Stomach smooth muscle (tissue), 2 donors: Measurements from ENCODE around the gene TXLNA.

Experiments used
- H3K27ac ChIP-seq: one replicate; pipeline ENCODE4 v1.7.0; 2013; ENCODE audit warnings: mild to moderate bottlenecking, low read length, inconsistent platforms
- H3K27me3 ChIP-seq, 2 donors: one replicate each; pipeline ENCODE4 v1.7.0; 2013; ENCODE audit warnings: low read length in 2 of 2; ENCODE audit not compliant: insufficient read depth in 2 of 2, control insufficient read depth in 1 of 2
- H3K36me3 ChIP-seq, 2 donors: one replicate each; pipeline ENCODE4 v1.7.0; 2013; ENCODE audit warnings: low read length in 2 of 2; ENCODE audit not compliant: control insufficient read depth in 2 of 2, insufficient read depth in 2 of 2
- H3K4me1 ChIP-seq: one replicate; pipeline ENCODE4 v1.7.0; 2013; ENCODE audit warnings: low read length; ENCODE audit not compliant: control insufficient read depth, insufficient read depth
- H3K4me3 ChIP-seq, 2 donors: one replicate each; pipeline ENCODE4 v1.7.0; 2013; ENCODE audit warnings: low read length in 2 of 2
- H3K9ac ChIP-seq, 2 donors: one replicate each; pipeline ENCODE4 v1.7.0; 2013; ENCODE audit warnings: low read length in 2 of 2, mild to moderate bottlenecking in 1 of 2
- H3K9me3 ChIP-seq, 2 donors: one replicate each; pipeline ENCODE4 v1.7.0; 2013; ENCODE audit warnings: low read length in 2 of 2; ENCODE audit not compliant: control insufficient read depth in 2 of 2
- donor health status: healthy.
- donor health status: Pancreatic carcinoma.

TXLNA gene

GRCh38 chr1:32198237-32199042, 19.0 kb downstream of the TXLNA start:
- Histone ChIP-seq H3K4me1 (peaks cover 29% of the 10 kb centered on the region), H3K9ac (no peak overlapping the region), H3K27me3 (no peaks in the 10 kb centered on the region), H3K4me3 (no peak overlapping the region), H3K27ac (peak overlapping the region; percentile 83), H3K36me3 (peaks cover 34 to 46% of the 10 kb centered on the region in 2 donors), H3K9me3 (no peaks in the 10 kb centered on the region)

GRCh38 chr1:32199043-32199716, 19.7 kb downstream of the TXLNA start:
- Histone ChIP-seq H3K9ac (peak overlapping the region in 1 of 2 donors; percentile 84), H3K36me3 (peaks cover 29 to 42% of the 10 kb centered on the region in 2 donors), H3K27me3 (no peaks in the 10 kb centered on the region), H3K4me3 (peak overlapping the region in 1 of 2 donors; percentile 91), H3K27ac (peak overlapping the region; percentile 83), H3K4me1 (peaks cover 29% of the 10 kb centered on the region), H3K9me3 (no peaks in the 10 kb centered on the region)

GRCh38 chr1:32199717-32200072, 20.2 kb downstream of the TXLNA start:
- no peaks in the 10 kb centered on the region for H3K9me3 ChIP-seq
- peak overlapping the region; percentile 84 to 92 for H3K9ac ChIP-seq
- H3K36me3 ChIP-seq: peaks cover 24 to 37% of the 10 kb centered on the region in 2 donors
- peak overlapping the region; percentile 83 for H3K27ac ChIP-seq
- no peaks in the 10 kb centered on the region for H3K27me3 ChIP-seq
- H3K4me1 ChIP-seq: peaks cover 31% of the 10 kb centered on the region
- H3K4me3 ChIP-seq: peak overlapping the region; percentile 86 to 91

DNA sequence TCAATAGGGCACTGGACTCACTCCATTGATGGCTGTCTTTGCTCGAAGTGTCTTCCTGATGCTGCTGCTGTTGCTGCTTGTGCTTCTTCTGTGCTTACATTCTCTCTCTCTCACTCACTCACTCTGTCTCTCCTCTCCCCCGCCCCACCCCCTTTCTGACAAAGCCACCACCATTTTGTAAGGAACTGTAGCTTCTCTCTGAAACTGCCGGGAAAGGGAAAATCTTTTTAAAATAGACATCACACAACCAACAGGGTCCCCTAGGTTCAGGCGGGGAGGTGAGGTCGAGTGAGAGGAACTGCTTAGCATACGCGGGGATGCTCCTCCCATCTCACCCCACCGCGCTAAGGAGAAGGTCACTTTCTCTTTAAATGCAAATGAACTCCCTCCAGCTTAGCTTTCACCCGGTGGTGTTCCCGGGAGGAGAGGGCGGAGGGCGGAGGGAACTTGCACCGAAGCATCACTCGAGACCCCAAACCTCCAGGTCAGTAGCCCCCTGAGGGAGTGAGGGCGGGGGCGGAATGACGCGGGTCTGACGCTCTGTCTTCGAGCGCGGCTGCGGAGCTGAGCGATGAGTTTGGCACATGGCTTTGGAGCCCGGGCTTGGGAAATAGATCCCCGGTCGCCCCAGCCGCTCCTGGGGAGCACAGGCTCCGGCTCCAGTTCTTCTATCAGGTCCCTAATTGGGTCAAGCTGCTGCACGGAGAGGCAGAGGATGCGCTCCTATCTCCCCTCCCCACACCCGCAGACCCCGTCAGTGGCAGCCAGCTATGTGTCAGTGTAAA, 20.9 kb downstream of the TXLNA start, which contains the start of gene CCDC28B:
Gene CCDC28B, plus strand, starts transcription at position 370 of the 785 bp plus-strand sequence. CDS start 1,341 bp downstream, outside the sequence.
- peak within 1 kb of the TSS; percentile 84 to 92 for H3K9ac ChIP-seq

DNA sequence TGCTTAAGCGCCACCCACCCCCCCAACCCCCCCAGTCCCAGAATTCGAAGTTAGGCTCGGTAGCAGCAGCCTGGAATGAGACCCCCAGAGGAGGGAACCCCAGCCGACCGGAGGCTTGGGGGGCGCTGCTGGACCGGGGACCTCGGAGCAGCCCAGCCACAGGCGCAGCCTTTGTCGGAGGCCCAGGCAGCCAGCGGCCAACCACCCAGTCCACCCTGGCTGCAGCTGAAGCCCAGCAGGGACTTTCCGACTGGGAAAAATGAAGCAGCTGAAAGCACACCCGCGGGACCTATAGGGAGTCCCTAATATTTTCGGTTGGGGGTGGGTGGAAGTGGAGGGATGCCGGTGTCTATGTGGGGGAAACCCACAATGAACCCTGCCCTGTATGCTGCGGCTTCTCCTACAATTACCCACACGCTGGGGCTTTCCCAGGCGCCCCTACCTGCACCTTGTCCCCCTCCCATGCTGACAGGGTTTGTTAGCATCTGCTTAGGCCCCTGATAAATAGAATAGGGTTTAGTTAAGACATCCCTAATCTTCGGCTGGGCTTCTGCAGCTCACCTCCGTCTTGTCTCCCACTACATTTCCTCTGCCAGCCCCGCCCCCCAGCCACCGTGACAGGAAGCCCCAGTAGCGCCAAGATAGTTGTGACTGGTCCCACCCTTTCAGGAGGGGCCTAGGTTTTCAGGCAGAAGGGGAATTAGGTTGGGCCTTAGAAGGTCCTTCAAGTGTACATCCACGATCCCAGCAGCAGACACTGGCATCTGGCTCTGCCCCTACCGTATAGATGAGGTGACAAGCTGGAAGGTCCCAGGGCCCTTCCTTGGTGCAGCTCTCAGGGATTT, 21.8 kb downstream of the TXLNA start:
- H3K9ac ChIP-seq: peak overlapping the region; percentile 76 to 92
- peak overlapping the region; percentile 83 for H3K27ac ChIP-seq
- H3K9me3 ChIP-seq: no peaks in the 10 kb centered on the region
- peaks cover 10 to 22% of the 10 kb centered on the region in 2 donors for H3K36me3 ChIP-seq
- no peaks in the 10 kb centered on the region for H3K27me3 ChIP-seq
- peak overlapping the region; percentile 86 to 91 for H3K4me3 ChIP-seq
- peaks cover 43% of the 10 kb centered on the region for H3K4me1 ChIP-seq

More for the DNA sequence above, 20.9 kb downstream of the TXLNA start, which contains the start of gene CCDC28B:
- H3K4me1 ChIP-seq: peaks cover 38% of the 10 kb centered on the region
- peaks cover 16 to 30% of the 10 kb centered on the region in 2 donors for H3K36me3 ChIP-seq
- no peaks in the 10 kb centered on the region for H3K9me3 ChIP-seq
- H3K4me3 ChIP-seq: peak within 1 kb of the TSS; percentile 86 to 91
- peak within 1 kb of the TSS; percentile 83 for H3K27ac ChIP-seq
- no peaks in the 10 kb centered on the region for H3K27me3 ChIP-seq

DNA sequence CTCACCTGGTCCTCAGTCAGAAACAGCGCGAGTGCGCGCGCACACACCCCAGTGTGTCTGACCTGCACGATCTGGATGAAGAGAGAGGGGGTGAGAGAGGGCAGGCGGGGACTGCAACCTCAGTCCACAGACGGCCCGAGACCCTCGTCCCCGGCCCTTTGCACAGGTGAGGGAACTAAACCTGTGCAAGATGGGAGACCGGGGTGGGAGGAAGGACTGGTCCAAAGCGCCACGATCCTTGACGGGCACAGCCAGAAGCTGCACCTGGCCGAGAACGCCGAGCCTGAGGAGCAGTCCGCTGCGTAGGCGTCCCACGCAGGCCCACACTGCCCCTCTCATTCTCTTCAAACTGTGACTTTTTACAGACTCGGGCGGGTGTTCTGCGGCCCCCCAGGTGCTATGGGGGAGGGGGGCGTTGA, 25.5 kb downstream of the TXLNA start:
- no peaks in the 10 kb centered on the region for H3K9me3 ChIP-seq
- no peaks in the 10 kb centered on the region for H3K27me3 ChIP-seq
- peak overlapping the region; percentile 90 to 92 for H3K9ac ChIP-seq
- H3K27ac ChIP-seq: no peak overlapping the region
- peaks cover 0 to 3% of the 10 kb centered on the region in 2 donors for H3K36me3 ChIP-seq
- H3K4me1 ChIP-seq: peaks cover 37% of the 10 kb centered on the region
- peak overlapping the region; percentile 84 to 86 for H3K4me3 ChIP-seq

DNA sequence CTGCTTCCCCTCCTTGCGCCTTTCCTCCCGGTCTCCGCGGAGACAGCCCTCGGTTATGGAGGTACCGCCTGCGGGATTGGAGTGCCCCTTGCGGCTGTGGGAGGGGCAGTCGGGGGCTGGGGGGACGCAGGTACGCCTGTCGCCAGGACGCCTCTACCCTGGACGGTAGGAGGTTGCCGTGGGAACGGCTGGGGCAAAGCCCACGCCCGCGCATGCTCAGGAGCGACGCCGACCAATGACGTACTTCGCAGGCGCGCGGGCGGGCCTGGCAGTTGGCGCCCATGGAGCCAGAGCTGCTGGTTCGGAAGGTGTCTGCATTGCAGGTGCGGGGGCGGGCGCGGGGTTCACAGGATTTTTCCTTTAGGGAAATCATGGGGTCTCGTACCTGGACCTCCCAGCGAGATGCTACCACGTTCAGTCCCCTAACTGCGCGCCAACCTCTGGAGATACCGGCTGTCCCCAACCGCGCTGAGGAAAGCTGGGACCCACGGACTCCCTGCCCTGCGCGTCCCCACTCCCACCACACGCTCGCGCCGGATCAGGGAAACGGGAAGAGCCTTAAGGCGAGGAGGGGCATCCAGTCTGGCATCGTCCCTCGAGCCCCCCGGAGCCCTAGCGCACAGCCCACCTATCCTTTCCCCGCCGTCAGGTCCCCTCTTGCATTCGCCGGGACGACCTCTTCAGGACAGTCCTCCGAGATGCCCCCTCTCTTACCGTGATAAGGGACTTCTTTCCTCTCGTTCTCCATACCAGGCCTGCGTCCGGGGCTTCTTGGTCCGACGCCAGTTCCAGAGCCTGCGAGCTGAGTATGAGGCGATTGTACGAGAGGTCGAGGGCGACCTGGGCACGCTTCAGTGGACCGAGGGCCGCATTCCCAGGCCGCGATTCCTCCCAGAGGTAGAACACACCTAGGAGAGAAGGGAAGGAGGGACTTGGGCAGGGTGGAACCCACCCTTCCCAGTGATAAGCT, 26.2 kb downstream of the TXLNA start, which contains the start of gene IQCC:
Gene IQCC, plus strand, starts transcription at position 271 of the 970 bp plus-strand sequence. Its CDS starts 11 bp downstream, at position 282.
- Histone ChIP-seq H3K27ac (no peak within 1 kb of the TSS), H3K9me3 (no peaks in the 10 kb centered on the region), H3K9ac (peak within 1 kb of the TSS; percentile 90 to 92), H3K27me3 (no peaks in the 10 kb centered on the region), H3K36me3 (peaks cover 0 to 3% of the 10 kb centered on the region in 2 donors), H3K4me1 (peaks cover 32% of the 10 kb centered on the region), H3K4me3 (peak within 1 kb of the TSS; percentile 84 to 86)

DNA sequence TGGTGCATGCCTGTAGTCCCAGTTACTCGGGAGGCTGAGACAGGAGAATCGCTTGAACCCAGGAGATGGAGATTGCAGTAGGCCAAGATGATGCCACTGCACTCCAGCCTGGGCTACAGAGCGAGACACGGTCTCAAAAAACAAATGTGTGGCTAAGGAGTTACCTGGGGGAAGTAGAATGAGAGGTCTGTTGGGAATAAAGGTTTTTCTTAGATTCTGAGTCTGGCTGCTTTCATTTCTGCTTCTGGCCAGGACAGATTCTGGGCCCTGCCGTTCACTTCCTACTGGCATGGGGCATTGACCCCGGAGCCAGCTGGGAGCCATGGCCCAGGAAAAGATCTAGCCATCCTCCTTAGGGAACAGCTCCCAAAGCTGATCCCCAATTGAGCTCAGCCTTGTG, 29.0 kb downstream of the TXLNA start:
- Histone ChIP-seq H3K27ac (no peak overlapping the region), H3K27me3 (no peaks in the 10 kb centered on the region), H3K36me3 (peaks cover 0 to 6% of the 10 kb centered on the region in 2 donors), H3K4me3 (no peak overlapping the region), H3K4me1 (peaks cover 22% of the 10 kb centered on the region), H3K9me3 (no peaks in the 10 kb centered on the region), H3K9ac (no peak overlapping the region)

DNA sequence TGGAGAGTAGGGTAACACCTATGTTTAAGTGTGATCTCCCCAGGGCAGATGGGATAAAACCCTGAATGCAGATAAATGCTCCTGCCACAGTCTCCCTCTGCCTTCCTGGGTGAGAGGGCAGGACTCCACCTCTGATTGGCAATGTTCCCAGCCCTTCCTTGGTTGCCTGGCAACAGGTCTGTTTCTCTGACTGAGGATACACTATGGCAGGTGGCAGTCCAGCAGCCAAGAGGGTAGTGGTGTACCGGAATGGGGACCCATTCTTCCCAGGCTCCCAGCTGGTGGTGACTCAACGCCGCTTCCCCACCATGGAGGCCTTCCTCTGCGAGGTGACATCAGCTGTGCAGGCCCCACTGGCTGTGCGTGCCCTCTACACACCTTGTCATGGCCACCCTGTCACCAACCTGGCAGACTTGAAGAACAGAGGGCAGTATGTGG, 29.4 kb downstream of the TXLNA start, which contains the start of gene DCDC2B:
Gene DCDC2B, plus strand, starts transcription at position 199 of the 438 bp plus-strand sequence. Its CDS starts 5 bp downstream, at position 204.
- Histone ChIP-seq H3K36me3 (peaks cover 0 to 5% of the 10 kb centered on the region in 2 donors), H3K9ac (no peak within 1 kb of the TSS), H3K4me3 (no peak within 1 kb of the TSS), H3K27ac (no peak within 1 kb of the TSS), H3K9me3 (no peaks in the 10 kb centered on the region), H3K27me3 (no peaks in the 10 kb centered on the region), H3K4me1 (peaks cover 22% of the 10 kb centered on the region)
